Gastroesophageal sphincter (tissue), 3 donors: ENCODE data around the gene MGAT5B.

Experiments used
- CTCF ChIP-seq, 4 experiments: fragments of 200-600 bp in 2 of 4; fragments of 450-650 bp in 2 of 4; sonication (generic) in 1 of 4; IDR thresholded peaks; one replicate each; pipeline ENCODE4 v1.5.1; 2017 to 2019; ENCODE audit warnings: antibody characterized with exemption in 4 of 4, mild to moderate bottlenecking in 2 of 4, moderate library complexity in 2 of 4
- EP300 ChIP-seq: sonication (generic); formaldehyde crosslinking; IDR thresholded peaks from one replicate; pipeline ENCODE4 v1.6.1; 2017; ENCODE audit warnings: antibody characterized with exemption, mild to moderate bottlenecking
- POLR2A ChIP-seq, 2 donors: fragments of 450-650 bp; IDR thresholded peaks; one replicate each; pipeline ENCODE4 v1.6.1; 2017; ENCODE audit warnings: antibody characterized with exemption in 2 of 2, mild to moderate bottlenecking in 2 of 2, moderate library complexity in 1 of 2
- POLR2AphosphoS5 ChIP-seq: sonication (generic); formaldehyde crosslinking; IDR thresholded peaks from one replicate; pipeline ENCODE4 v1.6.1; 2017; ENCODE audit warnings: antibody characterized with exemption

- no peak for TF ChIP-seq CTCF (IDR thresholded peaks at IDR 0.05)
- TF ChIP-seq POLR2A (IDR thresholded peaks at IDR 0.05) = no peak
- no peak for TF ChIP-seq POLR2AphosphoS5
- TF ChIP-seq EP300 = no peak
Observed at GRCh38 chr17:76879254-76879653, 11.1 kb downstream of the MGAT5B start.
